GM12878 (cell line): ENCODE results near the gene GDF11. TPM values are rescaled to one million over a fixed set of nuclear protein-coding genes. Genes with fewer than 3 reads are reported as not detected.

ENCODE experiments used
- ATAC-seq: fragments of 200-7000 bp; cut with Tn5 transposase; 3 replicates; pipeline ENCODE4 v1.9.1; 2020; ENCODE audit warnings: mild to moderate bottlenecking, moderate library complexity
- BruUV-seq: library from RNA; stranded (reverse); fragments of 400-500 nt; replicated peaks from 2 replicates; lab custom pipeline; 2021; lab: Mats Ljungman, UMichigan
- CTCF ChIA-PET: fragments of 300-600 bp; sonication (Branson Sonifier 250); formaldehyde crosslinking; extraction: SDS; loops from one replicate; lab custom pipeline; 2021; ENCODE audit warnings: inconsistent platforms; lab: Yijun Ruan, JAX
- POLR2A ChIA-PET: fragments of 350-600 bp; formaldehyde crosslinking; extraction: SDS; loops from one replicate; lab custom pipeline; 2021; ENCODE audit warnings: inconsistent platforms; lab: Charles Lee
- RAD21 ChIA-PET: fragments of 300-600 bp; sonication (Branson Sonifier 250); formaldehyde crosslinking; loops from one replicate; lab custom pipeline; 2023; ENCODE audit warnings: antibody characterized with exemption; ENCODE audit not compliant: unreplicated experiment; lab: Charles Lee
- SMC1A ChIA-PET: fragments of 300-600 bp; sonication (Branson Sonifier 250); formaldehyde crosslinking; loops from one replicate; lab custom pipeline; 2023; ENCODE audit not compliant: unreplicated experiment, uncharacterized antibody; lab: Charles Lee
- DNase-seq: peaks from one replicate; pipeline ENCODE4 v3.0.0-alpha.2; 2011; ENCODE audit warnings: low read depth, low spot score
- FAIRE-seq: peaks from 3 replicates; lab custom pipeline; 2011; peaks lifted over from hg19 to GRCh38; lab: Jason Lieb, UNC
- H2AFZ ChIP-seq: 2 replicates; pipeline ENCODE4 v1.6.0; 2011; ENCODE audit warnings: low read depth, low read length, control low read depth; ENCODE audit not compliant: control insufficient read depth
- H3K27ac ChIP-seq: 2 replicates; pipeline ENCODE4 v1.5.1; 2011; ENCODE audit warnings: control low read depth; ENCODE audit not compliant: control insufficient read depth, insufficient read depth
- H3K27me3 ChIP-seq, 2 experiments: replicated peaks in 1 of 2; 2 replicates each; pipeline versions ENCODE4 v1.6.0 to v1.6.1; 2011; ENCODE audit warnings: low read length in 1 of 2; ENCODE audit not compliant: control insufficient read depth in 2 of 2, insufficient read depth in 2 of 2
- H3K36me3 ChIP-seq, 2 experiments: 2 replicates each; pipeline ENCODE4 v1.5.1; 2011; ENCODE audit warnings: low read length in 1 of 2; ENCODE audit not compliant: control insufficient read depth in 2 of 2, insufficient read depth in 2 of 2
- H3K4me1 ChIP-seq: 2 replicates; pipeline ENCODE4 v1.6.1; 2011; ENCODE audit warnings: mild to moderate bottlenecking, low read length, moderate library complexity, mixed read lengths; ENCODE audit not compliant: control insufficient read depth, insufficient read depth
- H3K4me2 ChIP-seq: 2 replicates; pipeline ENCODE4 v1.6.0; 2011; ENCODE audit warnings: control low read depth; ENCODE audit not compliant: control insufficient read depth, insufficient read depth
- H3K4me3 ChIP-seq: fragments of 200-600 bp; sonication (generic); 2 replicates; pipeline ENCODE4 v1.5.1; 2016
- H3K79me2 ChIP-seq: 2 replicates; pipeline ENCODE4 v1.6.0; 2011; ENCODE audit warnings: low read length; ENCODE audit not compliant: control insufficient read depth, insufficient read depth
- H3K9ac ChIP-seq: 2 replicates; pipeline ENCODE4 v1.8.0; 2011; ENCODE audit warnings: low read length, control low read depth, mixed read lengths; ENCODE audit not compliant: control insufficient read depth, insufficient read depth
- H3K9me3 ChIP-seq: replicated peaks from 3 replicates; pipeline ENCODE4 v1.5.1; 2011; ENCODE audit warnings: mild to moderate bottlenecking, low read length; ENCODE audit not compliant: control insufficient read depth, insufficient read depth
- H4K20me1 ChIP-seq: 2 replicates; pipeline ENCODE4 v1.6.0; 2011; ENCODE audit not compliant: control insufficient read depth, insufficient read depth
- BHLHE40 ChIP-seq, 2 experiments: fragments of 450-650 bp in 1 of 2; IDR thresholded peaks; 2 replicates each; pipeline ENCODE4 v1.6.1; 2011 to 2017; ENCODE audit warnings: low read depth in 2 of 2, borderline replicate concordance in 1 of 2, improper control_type of control experiment in 1 of 2, low read length in 1 of 2, mild to moderate bottlenecking in 1 of 2
- HSF1 ChIP-seq: fragments of 150-350 bp; IDR thresholded peaks from 2 replicates; pipeline ENCODE4 v1.6.1; 2014; ENCODE audit warnings: mild to moderate bottlenecking, low read depth, low read length
- MEF2B ChIP-seq: fragments of 450-650 bp; IDR thresholded peaks from 2 replicates; pipeline ENCODE4 v1.6.1; 2018; ENCODE audit warnings: mild to moderate bottlenecking, moderate library complexity; ENCODE audit not compliant: partially characterized antibody, poor library complexity, severe bottlenecking
- WGBS: methylation state at CpG from one replicate; pipeline ENCODE4 v1.1.6; 2016; ENCODE audit warnings: low lambda C conversion rate; ENCODE audit not compliant: insufficient replicate concordance, insufficient coverage; ENCODE audit errors: missing lambda C conversion rate; 5-methylcytosine and 5-hydroxymethylcytosine counted together
- in situ Hi-C: fragments of 300-500 bp; cut with MboI; formaldehyde crosslinking; loops from 9 replicates; pipeline ENCODE4 v1.14.3; 2018; ENCODE audit warnings: mixed read lengths
- intact Hi-C: fragments of 100-400 bp; cut with micrococcal nuclease; formaldehyde crosslinking; loops from one replicate; pipeline ENCODE4 v1.14.2; 2022; ENCODE audit not compliant: unreplicated experiment
- polyA plus RNA-seq, 11 experiments: library from polyadenylated mRNA; depleted of rRNA in 4 of 11; unstranded in 6 of 11; stranded (reverse) in 5 of 11; fragments of >200 nt; fragmentation: Nextera tagmentation in 4 of 11; fragmentation: Illumina TruSeq in 1 of 11; extraction: Ambion mirVana in 4 of 11; extraction: Trizol in 1 of 11; gene quantifications; 1 replicate in 1 of 11; 2 replicates in 10 of 11; pipeline versions ENCODE4 v1.2.1 to v1.2.3, GENCODE V29; 2011 to 2016; ENCODE audit warnings: inconsistent platforms in 2 of 11, missing spikeins in 2 of 11, low read depth in 1 of 11
- total RNA-seq, 4 experiments: library from RNA; depleted of rRNA in 3 of 4; stranded (reverse); fragments of >200 nt in 3 of 4; fragmentation: Illumina TruSeq in 1 of 4; extraction: Trizol in 1 of 4; gene quantifications; 2 replicates each; pipeline versions ENCODE4 v1.2.1 to v1.2.3, GENCODE V29; 2013 to 2021

GDF11 gene
- total and polyA plus RNA-seq, 10 of the 15 experiments (the other 5 are each of a cell fraction or from before 2014, with no cell fraction given), result 0.83 to 15.4 (median 4.3) TPM

GRCh38 chr12:55745361-55746173, 2.6 kb downstream of the GDF11 start:
- Histone ChIP-seq H3K4me3 (peak overlapping the region; percentile 79), H3K4me1 (peaks cover 5% of the 10 kb centered on the region), H3K9ac (no peak overlapping the region), H3K9me3 (no peaks in the 10 kb centered on the region), H3K27me3 (no peaks in the 10 kb centered on the region), H4K20me1 (no peaks in the 10 kb centered on the region), H2AFZ (peak overlapping the region; percentile 39), H3K27ac (no peak overlapping the region), H3K79me2 (peaks cover 2% of the 10 kb centered on the region), H3K36me3 (peaks cover 4 to 5% of the 10 kb centered on the region in 2 experiments; a peak in 2 of 4 replicates), H3K4me2 (peak overlapping the region; percentile 36)
- in situ Hi-C loops, result no loop called here
- SMC1A ChIA-PET, result interaction anchor here (0.6 to 4.4 kb wide), 20 partner anchors 8 to 295 kb away, joined by 3 to 21 read pairs (median 4); partner anchors contain the start of genes DNAJC14, ORMDL2, RAB5B and SARNP
- TF ChIP-seq HSF1, result no peak
- peak in 1 of 2 experiments; percentile 53; a peak in 1 of 4 replicates for TF ChIP-seq BHLHE40 (IDR thresholded peaks at IDR 0.05; ENCODE audit: borderline replicate concordance in 1 of 2, low read depth in 2 of 2, low read length in 1 of 2)
- TF ChIP-seq MEF2B, result peak; percentile 64
- 47% methylated on average over 10 of the region's 13 CpGs for WGBS
- FAIRE-seq (peak; percentile 35), ATAC-seq (peak; percentile 11), DNase-seq (no peak)
- intact Hi-C loops, result no loop called here
- CTCF ChIA-PET, result interaction anchor here (0.5 to 5.0 kb wide), 17 partner anchors 8 to 284 kb away, joined by 3 to 32 read pairs (median 4); partner anchors contain the start of genes CD63, ORMDL2, PYM1 and SARNP
- BruUV-seq, result no TSS peak
- RAD21 ChIA-PET, result interaction anchor here (0.6 to 3.5 kb wide), 17 partner anchors 7 to 292 kb away, joined by 3 to 14 read pairs (median 4); partner anchors contain the start of genes CD63, ORMDL2, PMEL and PYM1
- POLR2A ChIA-PET, result interaction anchor here (0.6 to 5.7 kb wide), 16 partner anchors 8 to 476 kb away, joined by 3 to 38 read pairs (median 4); partner anchors contain the start of genes CD63, DNAJC14, ORMDL2 and PYM1
